AG04449 (cell line): ENCODE measurements around the gene MRS2.

ENCODE experiments used
- CTCF ChIA-PET: fragments of 350-600 bp; formaldehyde crosslinking; extraction: SDS; loops from one replicate; lab custom pipeline; 2021; ENCODE audit warnings: antibody characterized with exemption; lab: Yijun Ruan, JAX
- POLR2A ChIA-PET: fragments of 400-600, 350-600 bp; formaldehyde crosslinking; extraction: SDS; loops from one replicate; lab custom pipeline; 2020; ENCODE audit warnings: antibody characterized with exemption, inconsistent platforms; lab: Yijun Ruan, JAX
- DNase-seq: peaks from one replicate; pipeline ENCODE4 v3.0.0-alpha.2; 2010; ENCODE audit warnings: low read depth, low spot score
- H3K4me3 ChIP-seq: 2 replicates; pipeline ENCODE4 v1.5.1; 2011; ENCODE audit warnings: low read depth, mild to moderate bottlenecking, control low read depth, low read length
- TF ChIP-seq, protein P1 (sequence below): IDR thresholded peaks from one replicate; pipeline ENCODE4 v1.5.1; 2011; ENCODE audit warnings: mild to moderate bottlenecking, moderate library complexity, low read length, control low read depth, inconsistent platforms; ENCODE audit not compliant: insufficient read depth; ENCODE audit errors: missing control alignments

The MRS2 gene

DNA sequence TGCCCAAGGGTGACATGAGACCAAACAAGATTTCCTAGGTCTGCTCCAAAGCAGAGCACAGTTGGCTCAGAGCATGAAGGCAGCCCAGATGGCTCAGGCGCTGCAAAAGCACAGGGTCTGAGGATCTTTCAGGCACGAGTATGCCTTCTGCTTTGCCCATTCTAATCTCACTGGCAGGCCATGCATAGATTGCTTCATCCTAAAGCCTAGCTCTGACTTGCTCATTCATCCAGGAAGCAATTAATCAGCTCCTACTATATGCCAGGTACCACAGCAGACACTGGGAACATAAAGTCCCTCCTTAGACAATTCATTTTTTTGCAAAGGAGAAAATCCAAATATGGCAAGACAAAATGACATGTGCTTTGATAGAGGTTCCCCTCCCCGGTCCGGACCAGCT, 55.4 kb downstream of the MRS2 start:
- ChIA-PET POLR2A (interaction anchor here (0.6 kb wide), 1 partner anchor 14 kb away, joined by 3 read pairs; no protein-coding TSS in a partner anchor), CTCF (interaction anchor here (1.6 kb wide), 1 partner anchor 26 kb away, joined by 3 read pairs; no protein-coding TSS in a partner anchor)
- no peak overlapping the region for H3K4me3 ChIP-seq
- DNase-seq, result no peak
- TF ChIP-seq, protein P1, sequence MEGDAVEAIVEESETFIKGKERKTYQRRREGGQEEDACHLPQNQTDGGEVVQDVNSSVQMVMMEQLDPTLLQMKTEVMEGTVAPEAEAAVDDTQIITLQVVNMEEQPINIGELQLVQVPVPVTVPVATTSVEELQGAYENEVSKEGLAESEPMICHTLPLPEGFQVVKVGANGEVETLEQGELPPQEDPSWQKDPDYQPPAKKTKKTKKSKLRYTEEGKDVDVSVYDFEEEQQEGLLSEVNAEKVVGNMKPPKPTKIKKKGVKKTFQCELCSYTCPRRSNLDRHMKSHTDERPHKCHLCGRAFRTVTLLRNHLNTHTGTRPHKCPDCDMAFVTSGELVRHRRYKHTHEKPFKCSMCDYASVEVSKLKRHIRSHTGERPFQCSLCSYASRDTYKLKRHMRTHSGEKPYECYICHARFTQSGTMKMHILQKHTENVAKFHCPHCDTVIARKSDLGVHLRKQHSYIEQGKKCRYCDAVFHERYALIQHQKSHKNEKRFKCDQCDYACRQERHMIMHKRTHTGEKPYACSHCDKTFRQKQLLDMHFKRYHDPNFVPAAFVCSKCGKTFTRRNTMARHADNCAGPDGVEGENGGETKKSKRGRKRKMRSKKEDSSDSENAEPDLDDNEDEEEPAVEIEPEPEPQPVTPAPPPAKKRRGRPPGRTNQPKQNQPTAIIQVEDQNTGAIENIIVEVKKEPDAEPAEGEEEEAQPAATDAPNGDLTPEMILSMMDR, result no peak

DNA sequence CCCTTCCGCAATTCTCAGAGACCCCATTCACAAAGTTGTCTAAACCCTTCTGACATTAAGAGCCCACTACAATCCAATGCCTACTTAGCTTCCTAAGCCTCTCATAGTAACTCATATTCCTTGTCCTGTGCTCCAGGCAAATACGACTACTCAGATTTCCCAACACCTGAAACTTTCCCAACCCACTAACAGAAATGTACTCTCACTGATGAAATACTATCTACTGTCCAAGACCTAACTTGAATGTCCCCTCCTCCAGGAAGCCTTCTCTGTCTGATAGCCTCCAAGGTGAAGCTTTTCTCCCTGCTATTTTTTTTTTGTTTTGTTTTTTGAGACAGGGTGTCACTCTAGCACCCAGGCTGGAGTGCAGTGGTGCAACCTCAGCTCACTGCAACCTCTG, 56.2 kb downstream of the MRS2 start:
- ChIA-PET POLR2A (interaction anchor here (0.6 kb wide), 1 partner anchor 13 kb away, joined by 3 read pairs; no protein-coding TSS in a partner anchor), CTCF (interaction anchor here (1.6 kb wide), 1 partner anchor 27 kb away, joined by 3 read pairs; no protein-coding TSS in a partner anchor)
- no peak for DNase-seq
- H3K4me3 ChIP-seq, result no peak overlapping the region
- TF ChIP-seq, protein P1, result no peak

DNA sequence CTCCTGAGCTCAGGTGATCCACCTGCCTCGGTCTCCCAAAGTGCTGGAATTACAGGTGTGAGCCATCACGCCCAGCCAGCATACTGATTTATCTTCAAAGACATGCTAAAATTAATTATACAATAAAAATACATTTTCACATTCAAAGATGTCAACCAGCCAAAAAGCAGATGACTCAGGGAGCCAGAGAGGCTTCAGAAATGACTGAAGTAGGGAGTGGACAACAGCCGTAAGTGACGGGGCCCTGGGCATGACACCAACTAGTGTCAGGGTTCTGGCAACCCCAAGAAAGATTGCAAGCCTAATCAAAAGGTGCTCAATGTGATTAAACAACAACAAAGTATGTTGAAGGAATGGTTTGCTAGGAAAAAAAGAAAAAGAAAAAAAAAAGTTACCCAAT, 58.2 kb downstream of the MRS2 start:
- DNase-seq, result no peak
- ChIA-PET POLR2A (no interaction called here), CTCF (no interaction called here)
- no peak overlapping the region for H3K4me3 ChIP-seq
- TF ChIP-seq, protein P1, result no peak

DNA sequence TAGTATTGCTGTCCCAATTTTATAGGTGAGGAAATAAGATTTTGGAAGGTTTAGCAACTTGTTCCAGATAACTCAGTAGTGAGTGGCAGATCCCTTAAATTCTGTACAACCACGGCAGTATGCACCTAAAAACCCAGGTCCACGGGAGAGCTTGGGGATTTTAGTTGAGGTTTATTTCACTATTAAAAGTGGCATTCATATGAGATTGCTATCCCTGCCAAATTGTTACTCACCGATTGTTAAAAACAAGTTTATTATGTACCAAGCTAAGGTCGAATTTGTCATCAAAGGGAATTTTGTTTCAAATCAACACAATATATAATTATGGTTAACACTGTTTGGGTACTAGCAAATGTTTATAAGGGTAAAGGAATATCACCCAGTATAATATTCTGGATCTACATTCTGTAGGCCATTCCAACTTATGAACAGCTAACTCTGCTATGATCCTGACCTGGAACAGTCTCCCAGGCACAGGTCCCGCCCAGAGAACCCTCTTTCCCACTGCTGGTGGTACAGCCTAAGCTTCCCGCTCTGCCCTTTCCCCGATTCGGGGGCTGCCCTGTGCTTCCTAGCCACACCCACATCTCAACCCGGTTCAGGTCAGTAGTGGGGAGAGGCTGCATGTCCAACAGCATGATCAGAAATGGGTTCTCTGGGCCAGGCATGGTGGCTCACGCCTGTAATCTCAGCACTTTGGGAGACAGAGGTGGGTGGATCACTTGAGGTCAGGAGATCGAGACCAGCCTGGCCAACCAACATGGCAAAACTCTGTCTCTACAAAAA, 61.7 kb downstream of the MRS2 start:
- no peak for DNase-seq
- TF ChIP-seq, protein P1, result no peak
- CTCF ChIA-PET, result interaction anchor here (1.2 kb wide), 1 partner anchor 34 kb away, joined by 3 read pairs; no protein-coding TSS in a partner anchor
- no peak overlapping the region for H3K4me3 ChIP-seq
- POLR2A ChIA-PET, result no interaction called here

- POLR2A ChIA-PET, result no interaction called here
- no peak for DNase-seq
- TF ChIP-seq, protein P1, result no peak
- no peak overlapping the region for H3K4me3 ChIP-seq
- CTCF ChIA-PET, result interaction anchor here (0.7 kb wide), 1 partner anchor 25 kb away, joined by 3 read pairs; the partner anchor contains the start of gene ALDH5A1
Observed at GRCh38 chr6:24469811-24470210, 67.1 kb downstream of the MRS2 start.

DNA sequence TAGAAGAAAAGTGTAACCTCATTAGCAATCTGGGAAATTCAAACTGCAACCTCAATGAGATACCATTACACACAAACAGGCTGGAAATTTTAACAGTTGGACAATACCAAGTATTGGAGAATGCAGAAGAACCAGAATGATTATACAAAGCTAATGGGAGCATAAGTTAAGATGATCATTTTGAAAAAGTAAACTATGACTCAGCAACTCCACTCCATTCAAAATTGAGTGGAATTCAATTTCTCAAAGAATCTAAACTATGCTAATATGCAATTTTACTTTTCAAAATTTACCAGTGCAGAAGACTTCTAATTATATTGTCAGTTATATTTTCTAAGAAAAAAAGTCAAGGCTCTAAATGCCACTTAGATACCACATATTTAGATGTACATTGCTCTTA, 69.4 kb downstream of the MRS2 start:
- CTCF ChIA-PET, result no interaction called here
- TF ChIP-seq, protein P1, result no peak
- POLR2A ChIA-PET, result interaction anchor here (0.5 kb wide), 1 partner anchor 14 kb away, joined by 3 read pairs; no protein-coding TSS in a partner anchor

More for the DNA sequence above, 69.4 kb downstream of the MRS2 start:
- no peak for DNase-seq
- no peak overlapping the region for H3K4me3 ChIP-seq
